Omental fat pad (tissue), 4 donors: ENCODE measurements around the gene TOMM34. TPM values are rescaled to one million over a fixed set of nuclear protein-coding genes. Genes with fewer than 3 reads are reported as not detected.

Experiments used
- ATAC-seq: fragments of 150-250 bp; one replicate; pipeline ENCODE4 v1.9.1; 2016; ENCODE audit warnings: mild to moderate bottlenecking, moderate library complexity; ENCODE audit not compliant: low FRiP score
- DNase-seq: peaks from one replicate; pipeline ENCODE4 v3.0.0-alpha.2; 2019; ENCODE audit warnings: low spot score
- total RNA-seq, 4 donors: library from RNA; depleted of rRNA; stranded (reverse); fragments of >200 nt; gene quantifications; one replicate each; pipeline ENCODE4 v1.1.0, GENCODE V29; 2016
- TF ChIP-seq, protein P1 (sequence below), 3 donors: fragments of 450-650 bp; IDR thresholded peaks; one replicate each; pipeline ENCODE4 v1.5.1; 2016 to 2017; ENCODE audit warnings: antibody characterized with exemption in 3 of 3, mild to moderate bottlenecking in 3 of 3, moderate library complexity in 2 of 3

TOMM34 gene
- total RNA-seq, 4 donors from 2014 or later, result 9.1 to 23.9 (median 12.1) TPM

- TF ChIP-seq, protein P1, sequence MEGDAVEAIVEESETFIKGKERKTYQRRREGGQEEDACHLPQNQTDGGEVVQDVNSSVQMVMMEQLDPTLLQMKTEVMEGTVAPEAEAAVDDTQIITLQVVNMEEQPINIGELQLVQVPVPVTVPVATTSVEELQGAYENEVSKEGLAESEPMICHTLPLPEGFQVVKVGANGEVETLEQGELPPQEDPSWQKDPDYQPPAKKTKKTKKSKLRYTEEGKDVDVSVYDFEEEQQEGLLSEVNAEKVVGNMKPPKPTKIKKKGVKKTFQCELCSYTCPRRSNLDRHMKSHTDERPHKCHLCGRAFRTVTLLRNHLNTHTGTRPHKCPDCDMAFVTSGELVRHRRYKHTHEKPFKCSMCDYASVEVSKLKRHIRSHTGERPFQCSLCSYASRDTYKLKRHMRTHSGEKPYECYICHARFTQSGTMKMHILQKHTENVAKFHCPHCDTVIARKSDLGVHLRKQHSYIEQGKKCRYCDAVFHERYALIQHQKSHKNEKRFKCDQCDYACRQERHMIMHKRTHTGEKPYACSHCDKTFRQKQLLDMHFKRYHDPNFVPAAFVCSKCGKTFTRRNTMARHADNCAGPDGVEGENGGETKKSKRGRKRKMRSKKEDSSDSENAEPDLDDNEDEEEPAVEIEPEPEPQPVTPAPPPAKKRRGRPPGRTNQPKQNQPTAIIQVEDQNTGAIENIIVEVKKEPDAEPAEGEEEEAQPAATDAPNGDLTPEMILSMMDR (IDR thresholded peaks at IDR 0.05), result no peak
- ATAC-seq (no peak), DNase-seq (no peak)
Measured at GRCh38 chr20:44936510-44936909, 23.7 kb downstream of the TOMM34 start.

DNA sequence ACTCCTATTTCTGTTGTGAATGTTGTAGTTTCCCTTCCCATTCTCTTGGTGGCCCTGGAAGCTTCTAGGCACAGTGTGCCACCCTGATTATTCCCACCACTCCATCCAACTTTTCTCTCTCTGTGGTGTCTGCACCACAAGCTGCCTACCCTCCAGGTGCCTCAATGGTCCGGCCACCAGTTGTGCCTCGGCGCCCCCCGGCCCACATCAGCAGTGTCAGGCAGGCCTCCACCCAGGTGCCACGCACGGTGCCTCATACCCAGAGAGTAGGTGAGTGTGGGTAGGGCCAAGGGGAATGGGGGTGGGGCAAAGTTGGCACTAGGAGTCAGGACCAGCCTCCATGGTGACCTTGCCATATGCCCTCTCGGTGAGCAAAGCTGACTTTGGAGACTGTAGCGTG, 27.3 kb downstream of the TOMM34 start:
- no peak for ATAC-seq
- TF ChIP-seq, protein P1 (IDR thresholded peaks at IDR 0.05), result no peak
- DNase-seq, result no peak

DNA sequence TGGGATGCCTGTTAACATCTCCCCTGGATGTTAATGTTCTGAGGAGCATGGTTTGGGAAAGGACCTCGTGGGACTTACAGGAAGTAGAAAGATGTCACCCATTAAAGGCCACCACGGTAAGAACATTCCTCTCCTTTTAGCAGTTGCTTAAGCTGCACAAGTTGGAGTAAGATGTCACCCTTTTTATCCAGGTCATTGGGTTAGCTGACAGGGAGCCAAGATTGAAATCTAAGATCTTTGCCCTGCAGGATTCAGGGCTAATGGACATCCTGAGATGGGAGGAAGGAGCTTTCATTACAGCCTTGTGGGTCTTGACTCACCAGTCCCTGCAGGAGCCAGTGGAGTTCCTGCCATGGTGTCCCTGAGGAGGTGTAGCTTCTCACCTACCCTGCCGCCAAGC, 28.3 kb downstream of the TOMM34 start:
- DNase-seq (no peak), ATAC-seq (no peak)
- TF ChIP-seq, protein P1 (IDR thresholded peaks at IDR 0.05), result no peak

DNA sequence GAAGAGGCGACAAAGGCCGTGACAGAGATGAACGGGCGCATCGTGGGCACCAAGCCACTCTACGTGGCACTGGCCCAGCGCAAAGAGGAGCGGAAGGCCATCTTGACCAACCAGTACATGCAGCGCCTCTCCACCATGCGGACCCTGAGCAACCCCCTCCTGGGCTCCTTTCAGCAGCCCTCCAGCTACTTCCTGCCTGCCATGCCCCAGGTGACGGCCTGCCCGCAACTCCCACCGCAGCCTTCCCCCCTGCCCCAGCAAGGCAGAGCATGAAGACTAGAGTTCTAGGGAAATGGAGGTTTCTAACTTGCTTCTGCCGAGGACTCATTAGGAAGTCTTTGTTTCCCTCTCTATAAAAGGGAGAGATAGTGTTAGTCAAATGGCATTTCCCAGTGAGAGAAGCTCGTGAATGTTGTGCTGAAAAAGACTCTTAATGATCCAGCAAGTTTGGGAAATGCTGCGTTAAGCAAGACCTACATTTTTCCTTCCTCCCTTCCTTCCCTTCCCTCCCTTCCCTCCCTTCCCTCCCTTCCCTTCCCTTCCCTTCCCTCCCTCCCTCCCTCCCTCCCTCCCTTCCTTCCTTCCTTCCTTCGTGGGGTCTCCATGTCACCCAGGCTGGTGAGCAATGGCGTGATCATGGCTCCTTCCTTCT, 29.6 kb downstream of the TOMM34 start:
- TF ChIP-seq, protein P1 (IDR thresholded peaks at IDR 0.05), result no peak
- DNase-seq, result no peak
- no peak for ATAC-seq

- TF ChIP-seq, protein P1 (IDR thresholded peaks at IDR 0.05), result no peak
- DNase-seq (no peak), ATAC-seq (no peak)
Measured at GRCh38 chr20:44928595-44928994, 31.6 kb downstream of the TOMM34 start.

DNA sequence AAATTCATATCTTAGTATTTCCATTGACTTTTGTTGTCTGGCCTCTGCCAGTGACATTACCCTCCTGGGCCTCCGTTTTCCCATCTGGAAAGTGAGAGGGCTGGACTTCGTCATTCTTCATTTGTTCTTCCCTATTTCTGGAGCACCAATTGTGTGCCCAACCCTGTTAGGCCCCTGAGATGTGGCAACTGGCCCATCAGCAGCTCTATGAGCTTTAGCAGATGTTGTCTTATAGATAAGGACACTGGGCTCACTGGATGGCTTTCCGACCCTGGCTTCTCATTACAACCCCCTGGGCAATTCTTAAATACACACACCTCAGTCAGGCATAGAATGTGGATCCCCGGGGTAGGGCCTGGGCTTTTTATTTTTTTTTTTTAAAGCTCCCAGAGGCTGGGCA, 35.7 kb downstream of the TOMM34 start:
- no peak for ATAC-seq
- TF ChIP-seq, protein P1 (IDR thresholded peaks at IDR 0.05), result no peak

DNA sequence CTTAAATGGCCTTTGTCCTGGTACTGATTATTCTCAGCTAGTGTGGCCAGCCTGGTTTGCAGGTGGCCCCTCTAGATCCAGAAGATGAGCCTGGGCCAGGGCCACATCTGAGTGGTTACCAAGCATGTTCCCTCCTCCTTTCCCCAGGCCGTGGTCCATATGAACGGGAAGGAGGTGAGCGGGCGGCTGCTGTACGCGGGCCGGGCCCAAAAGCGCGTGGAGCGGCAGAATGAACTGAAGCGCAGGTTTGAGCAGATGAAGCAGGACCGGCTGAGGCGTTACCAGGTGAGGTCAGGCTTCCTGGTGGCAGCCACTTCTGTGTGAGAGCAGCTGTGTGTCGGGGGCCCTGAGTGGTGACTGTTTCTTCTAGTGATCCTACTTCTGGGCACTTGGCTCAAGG, 38.8 kb downstream of the TOMM34 start:
- DNase-seq (no peak), ATAC-seq (no peak)
- TF ChIP-seq, protein P1 (IDR thresholded peaks at IDR 0.05), result no peak

More for the DNA sequence above, 35.7 kb downstream of the TOMM34 start:
- DNase-seq, result no peak
